SH-SY5Y (cell line): ENCODE results near the gene TTLL9.

ENCODE experiments used
- GATA2 ChIP-seq: IDR thresholded peaks from 2 replicates; pipeline ENCODE4 v1.6.1; 2011; ENCODE audit warnings: mild to moderate bottlenecking, low read depth, low read length
- GATA3 ChIP-seq: IDR thresholded peaks from 2 replicates; pipeline ENCODE4 v1.6.1; 2011; ENCODE audit warnings: low read depth, mild to moderate bottlenecking, low read length, moderate library complexity

DNA sequence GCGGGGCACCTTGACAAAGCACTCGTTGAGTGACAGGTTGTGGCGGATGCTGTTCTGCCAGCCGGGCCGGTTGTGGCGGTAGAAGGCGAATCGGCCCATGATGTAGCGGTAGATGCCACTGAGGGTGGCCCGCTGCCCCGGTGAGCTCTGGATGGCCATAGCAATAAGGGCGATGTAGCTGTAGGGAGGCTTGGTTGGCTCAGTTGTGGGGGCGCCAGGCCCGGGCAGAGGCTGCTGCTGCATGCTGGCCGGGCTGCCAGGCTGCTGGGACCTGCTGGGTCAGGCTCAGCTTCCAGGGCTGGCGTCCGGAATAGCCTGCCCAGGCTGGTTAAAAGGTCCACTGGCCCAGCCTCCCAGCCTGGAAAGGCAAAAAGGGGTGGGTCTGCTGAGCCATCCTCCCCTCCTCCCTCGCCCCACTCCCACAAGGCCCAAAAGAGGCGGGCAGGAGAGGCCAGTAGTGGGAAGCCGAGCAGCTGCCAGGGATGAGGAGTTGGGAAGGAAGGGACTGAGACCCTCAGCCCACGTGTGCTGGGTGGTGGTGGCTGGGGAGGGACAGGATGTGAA is 25.1 kb upstream of the TTLL9 start, which contains the start of gene FOXS1:
- TF ChIP-seq GATA2 = no peak
- no peak for TF ChIP-seq GATA3
